Aorta (tissue), 5 donors: ENCODE data around the gene IER3. TPM values are rescaled to one million over a fixed set of nuclear protein-coding genes. Genes with fewer than 3 reads are reported as not detected.

ENCODE experiments used
- ATAC-seq: fragments of 200-7000 bp; cut with Tn5 transposase; one replicate; pipeline ENCODE4 v1.9.1; 2022; ENCODE audit warnings: moderate library complexity; ENCODE audit not compliant: low FRiP score
- DNase-seq, 2 donors: peaks; one replicate each; pipeline ENCODE4 v3.0.0-alpha.2; 2020
- H3K27ac ChIP-seq, 2 donors: one replicate each; pipeline ENCODE4 v1.5.1; 2013; ENCODE audit warnings: low read length in 2 of 2, mild to moderate bottlenecking in 2 of 2, moderate library complexity in 2 of 2, control low read depth in 1 of 2, inconsistent platforms in 1 of 2, low read depth in 1 of 2
- H3K27me3 ChIP-seq, 2 donors: one replicate each; pipeline ENCODE4 v1.6.1; 2013; ENCODE audit warnings: control low read depth in 1 of 2, low read length in 1 of 2, mild to moderate bottlenecking in 1 of 2, moderate library complexity in 1 of 2; ENCODE audit not compliant: insufficient read depth in 2 of 2, control insufficient read depth in 1 of 2
- H3K36me3 ChIP-seq, 2 donors: one replicate each; pipeline ENCODE4 v1.6.1; 2013; ENCODE audit warnings: control low read depth in 1 of 2, low read length in 1 of 2, mild to moderate bottlenecking in 1 of 2; ENCODE audit not compliant: insufficient read depth in 2 of 2, control insufficient read depth in 1 of 2
- H3K4me1 ChIP-seq, 2 donors: one replicate each; pipeline ENCODE4 v1.6.1; 2013; ENCODE audit warnings: low read length in 2 of 2, control low read depth in 1 of 2, mild to moderate bottlenecking in 1 of 2, moderate library complexity in 1 of 2; ENCODE audit not compliant: insufficient read depth in 2 of 2, control insufficient read depth in 1 of 2
- H3K4me3 ChIP-seq, 2 donors: one replicate each; pipeline ENCODE4 v1.5.1; 2013; ENCODE audit warnings: low read length in 2 of 2, control low read depth in 1 of 2, mild to moderate bottlenecking in 1 of 2
- H3K9me3 ChIP-seq: one replicate; pipeline ENCODE4 v1.6.1; 2013; ENCODE audit warnings: mild to moderate bottlenecking, low read length; ENCODE audit not compliant: control insufficient read depth
- WGBS, 2 donors: extraction: QIAGEN DNeasy Blood & Tissue Kit; methylation state at CpG; one replicate each; pipeline ENCODE4 v1.1.7; 2013; 5-methylcytosine and 5-hydroxymethylcytosine counted together
- intact Hi-C, 2 donors: fragments of 100-400 bp; cut with DNase I; formaldehyde crosslinking; loops; one replicate each; pipeline versions ENCODE4 v1.14.2 to v1.15.0; 2022
- polyA plus RNA-seq, 2 donors: library from polyadenylated mRNA; stranded (reverse); fragments of 200-250 nt; gene quantifications; one replicate each; pipeline ENCODE4 v1.2.3, GENCODE V29; 2013
- total RNA-seq, 2 donors: library from RNA; stranded (reverse); fragmentation: NEBNext Ultra II Directional; extraction: Animal tissue kit (Norgen Biotek cat#: 25700); gene quantifications; one replicate each; pipeline ENCODE4 v1.2.1, GENCODE V29; 2021
- donor health status: healthy with polysubstance abuse.
- donor health status: Bipolar disorder and iron deficiency.
- donor health status: DM: no; HTN: no; CAD: no.
- donor health status: DM: no; HTN: no; CAD: no.
- donor health status: DM: yes; HTN: yes; CAD: no.

IER3 gene
- total and polyA plus RNA-seq, 4 donors = 17.8 to 88.8 (median 67.5) TPM

GRCh38 chr6:30743099-30744053 is 971 bp downstream of the IER3 start:
- Histone ChIP-seq H3K4me3 (peak overlapping the region; percentile 37 to 57), H3K4me1 (no peaks in the 10 kb centered on the region), H3K27me3 (peaks cover 0 to 7% of the 10 kb centered on the region in 2 donors), H3K9me3 (no peaks in the 10 kb centered on the region), H3K36me3 (peaks cover 0 to 4% of the 10 kb centered on the region in 2 donors), H3K27ac (peak overlapping the region; percentile 15 to 91)
- ATAC-seq (peak; percentile 54), DNase-seq (peak in 1 of 2 donors; percentile 82)
- intact Hi-C loops = loop anchor here (5.0 to 10.0 kb wide), 6 partner anchors 39 to 341 kb away; partner anchors contain the start of genes MRPS18B (in 1 of the 2) and PPP1R10 (in 1 of the 2)
- WGBS, 2 donors = 7 to 21% methylated on average over 55 of the region's 55 CpGs

GRCh38 chr6:30742316-30743098 is 1.8 kb downstream of the IER3 start, which contains the start of gene FLOT1:
FLOT1 (minus strand) TSS chr6:30742687; CDS start chr6:30742189, 498 bp downstream.
- peak; percentile 95 for ATAC-seq
- WGBS, 2 donors = 0 to 1% methylated on average over 65 to 66 of the region's 66 CpGs

GRCh38 chr6:30741789-30742315 is 2.5 kb downstream of the IER3 start:
- Histone ChIP-seq H3K36me3 (peaks cover 0 to 6% of the 10 kb centered on the region in 2 donors), H3K27me3 (peaks cover 0 to 7% of the 10 kb centered on the region in 2 donors), H3K4me3 (peak overlapping the region; percentile 55 to 84), H3K9me3 (no peaks in the 10 kb centered on the region), H3K4me1 (no peaks in the 10 kb centered on the region), H3K27ac (peak overlapping the region; percentile 71 to 94)
- DNase-seq = no peak
- intact Hi-C loops = loop anchor here (5.0 to 10.0 kb wide), 6 partner anchors 40 to 343 kb away; partner anchors contain the start of genes MRPS18B (in 1 of the 2) and PPP1R10 (in 1 of the 2)
- whole genome bisulfite sequencing, 2 donors = 5 to 6% methylated on average over 12 to 13 of the region's 13 CpGs
- ATAC-seq = peak; percentile 44

More at GRCh38 chr6:30742316-30743098, 1.8 kb downstream of the IER3 start, which contains the start of gene FLOT1:
- H3K27me3 ChIP-seq = peaks cover 0 to 7% of the 10 kb centered on the region in 2 donors
- no peaks in the 10 kb centered on the region for H3K9me3 ChIP-seq
- DNase-seq = peak; percentile 99 to 100
- H3K4me3 ChIP-seq = peak within 1 kb of the TSS; percentile 55 to 84
- H3K27ac ChIP-seq = peak within 1 kb of the TSS; percentile 71 to 94
- peaks cover 0 to 4% of the 10 kb centered on the region in 2 donors for H3K36me3 ChIP-seq
- H3K4me1 ChIP-seq = no peaks in the 10 kb centered on the region
- intact Hi-C loops = loop anchor here (5.0 to 10.0 kb wide), 6 partner anchors 40 to 342 kb away; partner anchors contain the start of genes MRPS18B (in 1 of the 2) and PPP1R10 (in 1 of the 2)

- no peak for ATAC-seq
- peak overlapping the region in 1 of 2 donors; percentile 94 for H3K27ac ChIP-seq
- peaks cover 0 to 7% of the 10 kb centered on the region in 2 donors for H3K36me3 ChIP-seq
- H3K4me3 ChIP-seq = peak overlapping the region in 1 of 2 donors; percentile 84
- WGBS, 2 donors = 65 to 66% methylated on average over 8 of the region's 8 CpGs
- H3K4me1 ChIP-seq = no peaks in the 10 kb centered on the region
- no peaks in the 10 kb centered on the region for H3K9me3 ChIP-seq
- intact Hi-C loops = loop anchor here (5.0 to 10.0 kb wide), 6 partner anchors 41 to 344 kb away; partner anchors contain the start of genes MRPS18B (in 1 of the 2) and PPP1R10 (in 1 of the 2)
- H3K27me3 ChIP-seq = peaks cover 0 to 7% of the 10 kb centered on the region in 2 donors
- no peak for DNase-seq
Measured at GRCh38 chr6:30741063-30741779, 3.1 kb downstream of the IER3 start.

GRCh38 chr6:30740540-30740870 is 3.8 kb downstream of the IER3 start:
- DNase-seq (no peak), ATAC-seq (no peak)
- H3K27ac ChIP-seq = no peak overlapping the region
- H3K4me1 ChIP-seq = no peaks in the 10 kb centered on the region
- H3K9me3 ChIP-seq = no peaks in the 10 kb centered on the region
- intact Hi-C loops = loop anchor here (5.0 to 10.0 kb wide), 6 partner anchors 42 to 344 kb away; partner anchors contain the start of genes MRPS18B (in 1 of the 2) and PPP1R10 (in 1 of the 2)
- WGBS, 2 donors = 88 to 91% methylated on average over 2 of the region's 2 CpGs
- peaks cover 0 to 7% of the 10 kb centered on the region in 2 donors for H3K27me3 ChIP-seq
- H3K4me3 ChIP-seq = no peak overlapping the region
- H3K36me3 ChIP-seq = peaks cover 0 to 7% of the 10 kb centered on the region in 2 donors

- Histone ChIP-seq H3K27me3 (peaks cover 0 to 5% of the 10 kb centered on the region in 2 donors), H3K9me3 (no peaks in the 10 kb centered on the region), H3K27ac (no peak overlapping the region), H3K4me1 (no peaks in the 10 kb centered on the region), H3K4me3 (no peak overlapping the region), H3K36me3 (peaks cover 0 to 7% of the 10 kb centered on the region in 2 donors)
- no peak for ATAC-seq
- no peak for DNase-seq
- 79 to 80% methylated on average over 6 of the region's 6 CpGs for WGBS, 2 donors
- intact Hi-C loops = no loop called here
Measured at GRCh38 chr6:30738532-30738931, 5.8 kb downstream of the IER3 start.

GRCh38 chr6:30735668-30736314 is 8.6 kb downstream of the IER3 start:
- intact Hi-C loops = no loop called here
- 86 to 88% methylated on average over 8 of the region's 8 CpGs for WGBS, 2 donors
- Histone ChIP-seq H3K27ac (no peak overlapping the region), H3K4me3 (no peak overlapping the region), H3K36me3 (peaks cover 4 to 7% of the 10 kb centered on the region in 2 donors), H3K9me3 (no peaks in the 10 kb centered on the region), H3K27me3 (no peaks in the 10 kb centered on the region), H3K4me1 (no peaks in the 10 kb centered on the region)
- DNase-seq (no peak), ATAC-seq (no peak)
